Trophoblast cell (in vitro differentiated cells and primary cell): Measurements from ENCODE around the gene ZHX3.

Experiments
- DNase-seq, 2 donors: peaks; one replicate each; pipeline ENCODE4 v3.0.0-alpha.2; 2016
- H2AFZ ChIP-seq: 2 replicates; pipeline ENCODE4 v1.6.1; 2013; ENCODE audit warnings: low read length, moderate library complexity, mild to moderate bottlenecking; ENCODE audit not compliant: insufficient read depth, poor library complexity
- H2AK5ac ChIP-seq: 2 replicates; pipeline ENCODE4 v1.6.1; 2013; ENCODE audit warnings: mild to moderate bottlenecking, low read length
- H2BK120ac ChIP-seq: 2 replicates; pipeline ENCODE4 v1.6.1; 2013; ENCODE audit warnings: low read length, mild to moderate bottlenecking, moderate library complexity; ENCODE audit not compliant: insufficient read depth, poor library complexity
- H2BK12ac ChIP-seq: 2 replicates; pipeline ENCODE4 v1.6.1; 2013; ENCODE audit warnings: mild to moderate bottlenecking, low read length, moderate library complexity
- H2BK5ac ChIP-seq: 2 replicates; pipeline ENCODE4 v1.6.1; 2013; ENCODE audit warnings: low read length, low read depth, moderate library complexity, mild to moderate bottlenecking; ENCODE audit not compliant: poor library complexity
- H3K14ac ChIP-seq: 2 replicates; pipeline ENCODE4 v1.6.1; 2013; ENCODE audit warnings: mild to moderate bottlenecking, low read length
- H3K18ac ChIP-seq: 2 replicates; pipeline ENCODE4 v1.6.1; 2013; ENCODE audit warnings: mild to moderate bottlenecking, low read length
- H3K23ac ChIP-seq: 2 replicates; pipeline ENCODE4 v1.6.1; 2013; ENCODE audit warnings: low read length
- H3K27ac ChIP-seq: 2 replicates; pipeline ENCODE4 v1.5.1; 2013; ENCODE audit warnings: low read depth, mild to moderate bottlenecking, inconsistent platforms, low read length, moderate library complexity
- H3K27me3 ChIP-seq: 2 replicates; pipeline ENCODE4 v1.6.1; 2013; ENCODE audit warnings: inconsistent platforms, mild to moderate bottlenecking, low read length, moderate library complexity; ENCODE audit not compliant: insufficient read depth
- H3K36me3 ChIP-seq, 2 experiments: 1 replicate in 1 of 2; 2 replicates in 1 of 2; pipeline ENCODE4 v1.6.1; 2013; ENCODE audit warnings: low read length in 2 of 2, mild to moderate bottlenecking in 2 of 2, moderate library complexity in 1 of 2; ENCODE audit not compliant: insufficient read depth in 2 of 2, control insufficient read depth in 1 of 2
- H3K4ac ChIP-seq: 2 replicates; pipeline ENCODE4 v1.6.1; 2013; ENCODE audit warnings: low read depth, mild to moderate bottlenecking, low read length, moderate library complexity
- H3K4me1 ChIP-seq, 2 experiments: 1 replicate in 1 of 2; 2 replicates in 1 of 2; pipeline ENCODE4 v1.6.1; 2013; ENCODE audit warnings: low read length in 2 of 2, mild to moderate bottlenecking in 2 of 2, moderate library complexity in 1 of 2; ENCODE audit not compliant: insufficient read depth in 2 of 2, control insufficient read depth in 1 of 2
- H3K4me2 ChIP-seq: 2 replicates; pipeline ENCODE4 v1.6.1; 2013; ENCODE audit warnings: inconsistent platforms, mild to moderate bottlenecking, low read length, moderate library complexity
- H3K4me3 ChIP-seq: 2 replicates; pipeline ENCODE4 v1.5.1; 2013; ENCODE audit warnings: mild to moderate bottlenecking, low read depth, low read length, inconsistent platforms
- H3K79me1 ChIP-seq: one replicate; pipeline ENCODE4 v1.6.1; 2013; ENCODE audit warnings: low read length
- H3K79me2 ChIP-seq: 2 replicates; pipeline ENCODE4 v1.6.1; 2013; ENCODE audit warnings: low read length, mild to moderate bottlenecking; ENCODE audit not compliant: control insufficient read depth, insufficient read depth, poor library complexity
- H3K9ac ChIP-seq: 2 replicates; pipeline ENCODE4 v1.6.1; 2013; ENCODE audit warnings: mild to moderate bottlenecking, low read length
- H3K9me3 ChIP-seq: 2 replicates; pipeline ENCODE4 v1.6.1; 2013; ENCODE audit warnings: low read depth, mild to moderate bottlenecking, control low read depth, inconsistent platforms, low read length; ENCODE audit not compliant: insufficient read depth
- H4K12ac ChIP-seq: 2 replicates; pipeline ENCODE4 v1.6.1; 2013; ENCODE audit warnings: low read depth, mild to moderate bottlenecking, low read length, moderate library complexity
- H4K8ac ChIP-seq: 2 replicates; pipeline ENCODE4 v1.6.1; 2013; ENCODE audit warnings: low read depth, mild to moderate bottlenecking, low read length, moderate library complexity
- H4K91ac ChIP-seq: one replicate; pipeline ENCODE4 v1.6.1; 2013; ENCODE audit warnings: low read depth, mild to moderate bottlenecking, low read length, moderate library complexity
- WGBS: extraction: QIAGEN DNeasy Blood & Tissue Kit; methylation state at CpG from one replicate; pipeline ENCODE4 v1.1.7; 2013; ENCODE audit warnings: missing lambda C conversion rate; ENCODE audit not compliant: insufficient read length, insufficient coverage; ENCODE audit errors: extremely low coverage; 5-methylcytosine and 5-hydroxymethylcytosine counted together

The ZHX3 gene

GRCh38 chr20:41260734-41261220 is 56.8 kb downstream of the ZHX3 start:
- no CpG with 5 or more reads among the region's 1 CpG for WGBS
- Histone ChIP-seq H4K91ac (no peak overlapping the region), H3K9ac (no peak overlapping the region), H4K8ac (no peak overlapping the region), H3K27ac (no peak overlapping the region), H3K79me2 (no peaks in the 10 kb centered on the region), H4K12ac (no peak overlapping the region), H2AFZ (no peak overlapping the region), H2BK5ac (no peak overlapping the region), H3K4me1 (no peaks in the 10 kb centered on the region), H2BK120ac (no peak overlapping the region), H2BK12ac (no peak overlapping the region), H3K4me3 (no peak overlapping the region), H3K4me2 (no peak overlapping the region), H3K9me3 (no peaks in the 10 kb centered on the region), H3K14ac (no peak overlapping the region), H3K4ac (no peak overlapping the region), H3K23ac (no peak overlapping the region), H2AK5ac (no peak overlapping the region), H3K79me1 (no peaks in the 10 kb centered on the region), H3K18ac (no peak overlapping the region), H3K36me3 (no peaks in the 10 kb centered on the region), H3K27me3 (no peaks in the 10 kb centered on the region)
- DNase-seq, result no peak

- no peaks in the 10 kb centered on the region for H3K79me1 ChIP-seq
- H2AFZ ChIP-seq, result no peak overlapping the region
- H4K8ac ChIP-seq, result no peak overlapping the region
- no peak overlapping the region for H2BK12ac ChIP-seq
- no peaks in the 10 kb centered on the region for H3K36me3 ChIP-seq
- no peaks in the 10 kb centered on the region for H3K27me3 ChIP-seq
- H3K18ac ChIP-seq, result no peak overlapping the region
- H3K9ac ChIP-seq, result no peak overlapping the region
- no peak overlapping the region for H4K91ac ChIP-seq
- H4K12ac ChIP-seq, result no peak overlapping the region
- H3K4ac ChIP-seq, result no peak overlapping the region
- no peak overlapping the region for H2BK5ac ChIP-seq
- no peaks in the 10 kb centered on the region for H3K79me2 ChIP-seq
- H3K14ac ChIP-seq, result no peak overlapping the region
- H3K27ac ChIP-seq, result no peak overlapping the region
- H2BK120ac ChIP-seq, result no peak overlapping the region
- H3K23ac ChIP-seq, result no peak overlapping the region
- no peak overlapping the region for H2AK5ac ChIP-seq
- H3K4me1 ChIP-seq, result no peaks in the 10 kb centered on the region
- no peaks in the 10 kb centered on the region for H3K9me3 ChIP-seq
- H3K4me3 ChIP-seq, result no peak overlapping the region
- H3K4me2 ChIP-seq, result no peak overlapping the region
- DNase-seq, result no peak
Measured at GRCh38 chr20:41259309-41259708, 58.2 kb downstream of the ZHX3 start.

- H2BK5ac ChIP-seq, result no peak overlapping the region
- H4K91ac ChIP-seq, result no peak overlapping the region
- no peaks in the 10 kb centered on the region for H3K4me1 ChIP-seq
- H4K8ac ChIP-seq, result no peak overlapping the region
- H2BK120ac ChIP-seq, result no peak overlapping the region
- H3K9me3 ChIP-seq, result no peaks in the 10 kb centered on the region
- no peak for DNase-seq
- no peaks in the 10 kb centered on the region for H3K79me2 ChIP-seq
- H2AFZ ChIP-seq, result no peak overlapping the region
- no peak overlapping the region for H3K9ac ChIP-seq
- no peak overlapping the region for H3K4me2 ChIP-seq
- no peak overlapping the region for H4K12ac ChIP-seq
- H3K4ac ChIP-seq, result no peak overlapping the region
- H3K18ac ChIP-seq, result no peak overlapping the region
- H3K36me3 ChIP-seq, result no peaks in the 10 kb centered on the region
- no peak overlapping the region for H2BK12ac ChIP-seq
- H3K14ac ChIP-seq, result no peak overlapping the region
- H3K27ac ChIP-seq, result no peak overlapping the region
- H3K4me3 ChIP-seq, result no peak overlapping the region
- WGBS, result no CpG with 5 or more reads among the region's 3 CpGs
- no peak overlapping the region for H3K23ac ChIP-seq
- H3K27me3 ChIP-seq, result no peaks in the 10 kb centered on the region
- no peak overlapping the region for H2AK5ac ChIP-seq
- H3K79me1 ChIP-seq, result no peaks in the 10 kb centered on the region
Measured at GRCh38 chr20:41258474-41258873, 59.1 kb downstream of the ZHX3 start.

- Histone ChIP-seq H3K4me2 (no peak overlapping the region), H2BK12ac (no peak overlapping the region), H3K27me3 (no peaks in the 10 kb centered on the region), H3K79me2 (no peaks in the 10 kb centered on the region), H2AK5ac (no peak overlapping the region), H3K23ac (no peak overlapping the region), H3K4ac (no peak overlapping the region), H2BK120ac (no peak overlapping the region), H2BK5ac (no peak overlapping the region), H3K4me1 (no peaks in the 10 kb centered on the region), H3K4me3 (no peak overlapping the region), H3K79me1 (no peaks in the 10 kb centered on the region), H3K27ac (no peak overlapping the region), H4K12ac (no peak overlapping the region), H3K9me3 (no peaks in the 10 kb centered on the region), H4K8ac (no peak overlapping the region), H4K91ac (no peak overlapping the region), H2AFZ (no peak overlapping the region), H3K18ac (no peak overlapping the region), H3K36me3 (no peaks in the 10 kb centered on the region), H3K9ac (no peak overlapping the region), H3K14ac (no peak overlapping the region)
- DNase-seq, result no peak
- no CpG with 5 or more reads among the region's 5 CpGs for whole genome bisulfite sequencing
Measured at GRCh38 chr20:41256516-41256915, 61.0 kb downstream of the ZHX3 start.
